Naive thymus-derived CD8-positive, alpha-beta T cell (primary cell): ENCODE measurements around the gene GLTP. TPM values are rescaled to one million over a fixed set of nuclear protein-coding genes. Genes with fewer than 3 reads are reported as not detected.

ENCODE experiments used
- ATAC-seq, 2 donors: fragments of 150-1000 bp; cut with Tn5 transposase in 1 of 2; sonication (Bioruptor Pico), chemical (Tn5 transposase) in 1 of 2; 1 replicate in 1 of 2; 2 replicates in 1 of 2; pipeline ENCODE4 v1.10.0; 2021; ENCODE audit warnings: mild to moderate bottlenecking in 2 of 2, moderate library complexity in 2 of 2
- POLR2A ChIA-PET: fragments of 350-600 bp; sonication (Branson Sonifier 250); formaldehyde crosslinking; loops from one replicate; lab custom pipeline; 2021; ENCODE audit warnings: antibody characterized with exemption; lab: Charles Lee
- DNase-seq, 10 donors: peaks; one replicate each; pipeline versions ENCODE4 v3.0.0 to v3.0.0-alpha.2; 2020 to 2022
- H3K27ac Mint-ChIP-seq, 10 donors: one replicate each; pipeline ENCODE4 v1.8.0; 2020 to 2022; ENCODE audit warnings: mild to moderate bottlenecking in 10 of 10, mixed read lengths in 10 of 10, moderate library complexity in 4 of 10, inconsistent platforms in 1 of 10
- H3K27me3 Mint-ChIP-seq, 5 donors: one replicate each; pipeline ENCODE4 v1.8.0; 2021 to 2022; ENCODE audit warnings: mixed read lengths in 5 of 5
- H3K36me3 Mint-ChIP-seq, 3 donors: one replicate each; pipeline ENCODE4 v1.8.0; 2020 to 2022; ENCODE audit warnings: mixed read lengths in 3 of 3, mild to moderate bottlenecking in 2 of 3, inconsistent platforms in 1 of 3
- H3K4me1 Mint-ChIP-seq, 4 donors: one replicate each; pipeline ENCODE4 v1.8.0; 2021 to 2022; ENCODE audit warnings: mixed read lengths in 4 of 4
- H3K4me3 Mint-ChIP-seq, 10 donors: one replicate each; pipeline ENCODE4 v1.8.0; 2020 to 2022; ENCODE audit warnings: mild to moderate bottlenecking in 10 of 10, mixed read lengths in 10 of 10, moderate library complexity in 6 of 10, inconsistent platforms in 1 of 10
- H3K9me3 Mint-ChIP-seq, 9 donors: one replicate each; pipeline ENCODE4 v1.8.0; 2020 to 2022; ENCODE audit warnings: mixed read lengths in 9 of 9, mild to moderate bottlenecking in 3 of 9, inconsistent platforms in 1 of 9, moderate library complexity in 1 of 9
- polyA plus RNA-seq, 3 donors: library from polyadenylated mRNA; unstranded; fragments of 300-500 nt; fragmentation: Illumina TruSeq; gene quantifications; one replicate each; pipeline ENCODE4 v1.2.3, GENCODE V29; 2021
- total RNA-seq, 8 experiments: library from RNA in 2 of 8; stranded (reverse) in 2 of 8; gene quantifications; one replicate each; pipeline ENCODE4 v1.2.3 and lab custom pipeline; 2021 to 2026

The GLTP gene
- total and polyA plus RNA-seq, 5 experiments from 2014 or later = 21.2 to 41.7 (median 29.7) TPM

DNA sequence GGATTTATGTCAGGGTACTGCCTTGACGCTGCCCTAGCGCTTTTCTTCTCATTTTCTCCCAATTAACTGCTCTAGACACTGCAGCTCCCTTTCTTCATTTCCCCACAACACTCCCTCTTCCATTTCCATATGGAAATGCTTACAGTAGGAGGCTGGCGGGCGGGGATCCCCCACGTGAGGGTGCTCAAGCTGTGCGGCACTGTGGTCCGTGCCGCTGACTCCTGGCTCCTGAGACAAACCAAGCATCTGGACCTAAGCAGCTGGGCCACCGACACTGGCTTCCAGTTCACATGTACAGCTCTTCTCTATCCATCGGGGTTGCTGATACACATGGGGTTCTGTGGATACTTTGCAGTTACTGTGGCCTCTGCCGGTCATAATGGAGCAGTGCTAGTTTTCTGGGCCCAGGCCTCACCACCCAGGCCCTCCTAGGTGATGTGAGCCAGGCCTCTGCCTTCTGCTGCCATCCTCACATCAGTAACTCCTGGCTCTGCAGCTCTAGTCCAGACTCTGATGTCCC, 40.0 kb upstream of the GLTP start:
- Mint-ChIP-seq H3K9me3 (no peaks in the 10 kb centered on the region), H3K4me1 (peaks cover 0 to 10% (median 2%) of the 10 kb centered on the region in 4 donors), H3K4me3 (no peak overlapping the region), H3K27ac (peak overlapping the region in 1 of 10 donors; percentile 32), H3K36me3 (peaks cover 0 to 65% (median 27%) of the 10 kb centered on the region in 3 donors), H3K27me3 (no peaks in the 10 kb centered on the region)
- ATAC-seq (no peak), DNase-seq (no peak)
- POLR2A ChIA-PET = interaction anchor here (0.6 kb wide), 1 partner anchor 31 kb away, joined by 4 read pairs; no protein-coding TSS in a partner anchor

DNA sequence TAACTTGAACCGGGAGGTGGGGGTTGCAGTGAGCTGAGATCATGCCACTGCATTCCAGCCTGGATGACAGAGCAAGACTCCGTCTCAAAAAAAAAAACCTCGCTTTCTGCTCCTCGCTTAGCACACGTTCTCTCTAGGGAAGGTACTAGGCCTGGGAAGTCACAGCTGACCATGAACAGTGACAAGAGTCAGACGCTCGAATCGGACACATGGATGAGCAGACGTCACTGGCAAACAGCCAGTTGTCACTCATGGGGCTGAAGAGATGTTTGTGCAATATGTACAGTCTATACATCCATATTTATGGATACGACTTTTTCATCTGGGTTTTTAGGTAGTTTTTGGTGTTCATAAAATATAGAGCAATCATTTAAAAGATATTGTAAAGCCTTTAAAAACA, 39.1 kb upstream of the GLTP start:
- no peak overlapping the region for H3K4me3 Mint-ChIP-seq
- no peaks in the 10 kb centered on the region for H3K27me3 Mint-ChIP-seq
- ATAC-seq (no peak), DNase-seq (no peak)
- peak overlapping the region in 1 of 10 donors; percentile 36 for H3K27ac Mint-ChIP-seq
- POLR2A ChIA-PET = no interaction called here
- H3K36me3 Mint-ChIP-seq = peaks cover 0 to 69% (median 29%) of the 10 kb centered on the region in 3 donors
- no peaks in the 10 kb centered on the region for H3K9me3 Mint-ChIP-seq
- H3K4me1 Mint-ChIP-seq = peaks cover 0 to 5% (median 0%) of the 10 kb centered on the region in 4 donors

DNA sequence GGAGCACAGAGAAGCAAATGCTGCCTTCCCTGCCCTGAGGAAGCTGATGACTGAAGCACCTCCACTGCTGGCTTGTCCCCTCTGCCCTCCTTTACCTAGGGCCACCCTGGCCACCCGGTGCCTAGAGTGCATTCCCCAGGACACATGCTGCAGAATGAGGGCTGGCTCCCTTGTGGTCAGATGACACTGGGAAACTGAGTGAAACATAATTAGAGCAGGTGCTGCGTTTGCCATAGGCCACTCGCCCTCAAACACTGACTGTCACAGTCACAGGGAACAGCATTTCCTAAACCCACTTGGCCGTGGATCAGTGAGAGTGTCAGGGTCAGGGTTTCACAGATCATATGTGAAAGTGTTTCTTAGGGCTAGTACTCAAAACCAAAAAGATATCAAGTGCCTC, 35.7 kb upstream of the GLTP start:
- peaks cover 0 to 95% (median 32%) of the 10 kb centered on the region in 3 donors for H3K36me3 Mint-ChIP-seq
- no peak for ATAC-seq
- peaks cover 0 to 3% (median 0%) of the 10 kb centered on the region in 4 donors for H3K4me1 Mint-ChIP-seq
- peak overlapping the region in 3 of 10 donors; percentile 55 to 67 (median 57) for H3K27ac Mint-ChIP-seq
- no peak overlapping the region for H3K4me3 Mint-ChIP-seq
- H3K27me3 Mint-ChIP-seq = no peaks in the 10 kb centered on the region
- POLR2A ChIA-PET = no interaction called here
- DNase-seq = no peak
- H3K9me3 Mint-ChIP-seq = no peaks in the 10 kb centered on the region

DNA sequence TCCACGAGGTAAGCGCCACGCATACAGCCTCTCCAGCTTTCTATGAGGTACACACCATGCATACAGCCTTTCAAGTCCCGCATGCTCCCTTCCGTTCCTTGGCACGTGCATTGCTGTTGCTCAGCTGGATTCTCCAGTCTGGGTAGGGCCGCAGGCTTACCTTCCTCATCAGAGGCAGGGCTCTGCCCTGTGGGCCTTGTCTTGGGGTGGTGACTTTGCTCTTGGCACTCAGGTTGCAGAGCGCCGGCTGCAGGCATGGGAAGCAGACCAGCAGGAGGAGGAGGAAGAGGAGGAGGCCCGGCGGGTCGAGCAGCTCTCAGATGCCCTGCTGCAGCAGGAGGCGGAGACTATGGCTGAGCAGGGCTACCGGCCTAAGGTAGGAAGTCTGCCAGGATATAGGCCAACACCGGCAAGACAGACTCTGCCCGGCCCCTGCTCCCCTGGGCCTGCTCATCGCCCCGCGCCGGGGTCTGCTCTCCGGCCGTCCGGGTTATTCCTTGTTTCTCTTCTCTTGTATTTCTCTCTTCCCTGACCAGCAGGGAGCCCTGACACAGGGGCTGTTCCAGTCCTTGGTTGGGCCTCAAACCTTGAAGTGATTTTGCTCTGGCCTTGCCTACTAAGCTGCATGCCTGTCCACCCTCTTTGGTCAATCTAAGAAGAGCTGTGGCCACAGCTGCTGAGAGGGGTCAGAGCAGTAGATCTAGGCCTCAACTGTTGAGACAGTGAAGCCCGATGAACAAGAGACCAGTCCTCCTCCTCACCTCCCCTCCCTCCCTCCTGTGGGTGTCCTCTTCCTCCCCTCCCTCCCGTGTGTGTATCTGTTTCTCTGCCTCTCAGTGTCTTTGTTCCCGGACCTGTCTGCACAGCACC, 35.1 kb upstream of the GLTP start:
- no peak for DNase-seq
- Mint-ChIP-seq H3K9me3 (no peaks in the 10 kb centered on the region), H3K4me1 (no peaks in the 10 kb centered on the region), H3K27me3 (no peaks in the 10 kb centered on the region), H3K4me3 (no peak overlapping the region), H3K36me3 (peaks cover 0 to 95% (median 35%) of the 10 kb centered on the region in 3 donors), H3K27ac (peak overlapping the region in 3 of 10 donors; percentile 48 to 75 (median 67))
- no peak for ATAC-seq
- POLR2A ChIA-PET = no interaction called here

DNA sequence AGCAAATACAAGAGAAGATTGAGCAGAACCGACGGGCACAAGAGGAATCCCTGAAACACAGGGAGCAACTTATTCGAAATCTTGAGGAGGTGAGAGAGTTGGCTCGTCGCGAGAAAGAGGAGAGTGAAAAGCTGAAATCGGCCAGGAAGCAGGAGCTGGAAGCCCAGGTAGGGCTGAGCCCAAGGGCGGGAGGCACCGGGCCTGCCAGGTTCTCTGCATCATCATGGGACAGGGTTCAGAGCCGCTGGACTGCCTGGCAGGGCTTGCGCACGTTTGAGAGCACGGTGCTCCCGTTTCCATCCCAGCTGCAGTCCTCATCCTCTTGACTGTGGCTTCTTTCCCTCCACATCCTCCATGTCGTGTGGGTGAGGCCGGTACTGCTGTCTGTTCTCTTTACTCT, 34.1 kb upstream of the GLTP start:
- H3K4me1 Mint-ChIP-seq = no peaks in the 10 kb centered on the region
- DNase-seq (no peak), ATAC-seq (no peak)
- H3K9me3 Mint-ChIP-seq = no peaks in the 10 kb centered on the region
- H3K36me3 Mint-ChIP-seq = peaks cover 0 to 85% (median 33%) of the 10 kb centered on the region in 3 donors
- H3K4me3 Mint-ChIP-seq = no peak overlapping the region
- POLR2A ChIA-PET = interaction anchor here (0.6 kb wide), 1 partner anchor 517 kb away, joined by 3 read pairs; no protein-coding TSS in a partner anchor
- H3K27ac Mint-ChIP-seq = peak overlapping the region in 1 of 10 donors; percentile 49
- no peaks in the 10 kb centered on the region for H3K27me3 Mint-ChIP-seq

DNA sequence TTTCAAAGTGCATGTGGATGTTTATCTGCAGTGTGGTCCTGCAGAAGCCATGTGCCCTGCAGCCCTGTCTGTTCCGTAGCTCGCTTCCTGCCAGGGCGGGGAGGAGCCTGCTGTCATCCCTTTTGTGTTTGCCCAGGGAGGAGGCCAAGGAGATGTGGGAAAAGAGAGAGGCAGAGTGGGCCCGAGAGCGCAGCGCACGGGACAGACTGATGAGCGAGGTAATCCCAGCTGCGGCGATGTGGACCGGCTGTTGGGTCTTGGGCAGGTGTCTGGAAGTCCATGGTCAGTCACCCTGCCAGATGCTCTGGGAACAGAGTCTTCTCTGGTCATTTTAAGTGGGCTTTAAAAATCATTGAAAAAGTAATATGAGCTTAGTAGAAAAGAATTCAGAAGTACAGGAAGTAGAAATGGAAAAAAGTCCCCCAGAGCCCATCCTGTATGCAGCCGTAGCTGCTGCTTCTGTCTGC, 32.5 kb upstream of the GLTP start:
- H3K4me1 Mint-ChIP-seq = no peaks in the 10 kb centered on the region

DNA sequence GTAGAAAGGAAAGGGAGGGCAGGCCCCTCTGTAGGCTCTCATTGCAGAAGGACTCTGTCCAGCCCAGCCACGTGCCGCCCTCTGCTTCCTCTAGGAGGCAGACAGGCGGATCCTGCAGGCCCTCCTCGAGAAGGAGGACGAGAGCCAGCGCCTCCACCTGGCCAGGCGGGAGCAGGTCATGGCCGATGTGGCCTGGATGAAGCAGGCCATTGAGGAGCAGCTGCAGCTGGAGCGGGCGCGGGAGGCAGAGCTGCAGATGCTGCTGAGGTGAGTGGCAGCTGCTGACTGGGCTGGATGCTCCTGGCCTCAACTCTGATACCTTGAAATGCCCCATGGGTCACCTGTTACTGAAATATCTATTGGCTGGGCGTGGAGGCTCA, 30.6 kb upstream of the GLTP start:
- H3K36me3 Mint-ChIP-seq = peaks cover 0 to 82% (median 25%) of the 10 kb centered on the region in 3 donors
- H3K27me3 Mint-ChIP-seq = no peaks in the 10 kb centered on the region
- peaks cover 0 to 2% (median 0%) of the 10 kb centered on the region in 4 donors for H3K4me1 Mint-ChIP-seq
- no peak for DNase-seq
- H3K27ac Mint-ChIP-seq = peak overlapping the region in 1 of 10 donors; percentile 7
- H3K9me3 Mint-ChIP-seq = no peaks in the 10 kb centered on the region
- no peak for ATAC-seq
- POLR2A ChIA-PET = interaction anchor here (1.3 kb wide), 1 partner anchor 10 kb away, joined by 3 read pairs; no protein-coding TSS in a partner anchor
- H3K4me3 Mint-ChIP-seq = no peak overlapping the region

More for the DNA sequence above, 32.5 kb upstream of the GLTP start:
- ATAC-seq (no peak), DNase-seq (no peak)
- H3K27ac Mint-ChIP-seq = peak overlapping the region in 3 of 10 donors; percentile 53 to 70 (median 70)
- H3K27me3 Mint-ChIP-seq = no peaks in the 10 kb centered on the region
- no peaks in the 10 kb centered on the region for H3K9me3 Mint-ChIP-seq
- H3K4me3 Mint-ChIP-seq = no peak overlapping the region
- POLR2A ChIA-PET = no interaction called here
- peaks cover 0 to 82% (median 32%) of the 10 kb centered on the region in 3 donors for H3K36me3 Mint-ChIP-seq

- ATAC-seq (no peak), DNase-seq (no peak)
- no peaks in the 10 kb centered on the region for H3K9me3 Mint-ChIP-seq
- POLR2A ChIA-PET = no interaction called here
- H3K36me3 Mint-ChIP-seq = peaks cover 0 to 82% (median 24%) of the 10 kb centered on the region in 3 donors
- H3K4me3 Mint-ChIP-seq = no peak overlapping the region
- peak overlapping the region in 1 of 10 donors; percentile 7 for H3K27ac Mint-ChIP-seq
- peaks cover 0 to 2% (median 0%) of the 10 kb centered on the region in 4 donors for H3K4me1 Mint-ChIP-seq
- no peaks in the 10 kb centered on the region for H3K27me3 Mint-ChIP-seq
These were observed 30.1 kb upstream of the GLTP start for GRCh38 chr12:109910254-109910968.

DNA sequence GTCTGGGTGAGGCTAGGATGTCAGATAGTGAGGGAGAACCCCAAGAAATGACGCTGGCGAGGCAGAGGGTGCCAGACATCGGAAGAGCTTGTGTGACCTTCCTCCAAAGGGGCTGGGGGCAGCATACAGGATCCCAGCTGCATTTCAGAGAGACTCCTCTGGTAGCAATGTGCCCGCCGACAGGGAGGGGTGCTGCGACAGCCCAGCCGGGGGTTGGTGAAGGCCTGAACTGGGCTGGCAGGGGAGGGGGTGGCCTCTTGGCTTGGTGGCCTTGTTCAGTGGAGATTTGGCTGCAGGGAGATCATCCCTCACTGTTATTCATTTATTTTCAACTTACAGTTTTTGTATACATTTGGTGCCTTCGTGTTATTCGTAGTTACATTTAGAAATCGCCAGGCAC, 25.0 kb upstream of the GLTP start:
- Mint-ChIP-seq H3K4me1 (peaks cover 15 to 23% (median 19%) of the 10 kb centered on the region in 4 donors), H3K4me3 (no peak overlapping the region), H3K9me3 (no peaks in the 10 kb centered on the region), H3K36me3 (peaks cover 6 to 62% (median 23%) of the 10 kb centered on the region in 3 donors), H3K27me3 (no peaks in the 10 kb centered on the region), H3K27ac (peak overlapping the region in 1 of 10 donors; percentile 53)
- DNase-seq (no peak), ATAC-seq (no peak)
- POLR2A ChIA-PET = interaction anchor here (0.7 kb wide), 1 partner anchor 9 kb away, joined by 3 read pairs; no protein-coding TSS in a partner anchor

DNA sequence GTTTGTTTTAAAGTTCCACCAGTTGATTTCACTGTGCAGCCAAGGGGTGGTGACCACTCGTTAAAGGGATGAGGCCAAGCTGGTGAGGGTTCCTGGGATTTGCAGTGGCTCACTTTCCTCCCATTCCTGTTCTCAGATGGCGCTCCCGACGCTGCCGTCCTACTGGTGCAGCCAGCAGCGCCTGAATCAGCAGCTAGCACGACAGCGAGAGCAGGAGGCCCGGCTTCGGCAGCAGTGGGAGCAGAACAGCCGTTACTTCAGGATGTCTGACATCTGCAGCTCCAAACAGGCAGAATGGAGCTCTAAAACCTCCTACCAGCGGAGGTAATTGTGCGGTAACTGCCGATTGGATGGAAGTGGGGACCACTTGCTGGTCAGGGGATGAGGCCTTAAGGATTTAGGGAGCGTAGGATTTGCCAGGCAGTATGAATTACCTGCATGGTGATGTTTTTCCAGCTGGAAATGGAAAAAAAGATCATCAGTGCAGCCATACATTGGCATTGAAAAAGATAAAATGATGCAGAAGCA, 22.6 kb upstream of the GLTP start:
- no peaks in the 10 kb centered on the region for H3K27me3 Mint-ChIP-seq
- no peaks in the 10 kb centered on the region for H3K9me3 Mint-ChIP-seq
- H3K4me1 Mint-ChIP-seq = peaks cover 18 to 32% (median 26%) of the 10 kb centered on the region in 4 donors
- no peak overlapping the region for H3K4me3 Mint-ChIP-seq
- DNase-seq (no peak), ATAC-seq (no peak)
- peak overlapping the region in 2 of 10 donors; percentile 43 to 76 for H3K27ac Mint-ChIP-seq
- POLR2A ChIA-PET = no interaction called here
- H3K36me3 Mint-ChIP-seq = peaks cover 6 to 50% (median 18%) of the 10 kb centered on the region in 3 donors

DNA sequence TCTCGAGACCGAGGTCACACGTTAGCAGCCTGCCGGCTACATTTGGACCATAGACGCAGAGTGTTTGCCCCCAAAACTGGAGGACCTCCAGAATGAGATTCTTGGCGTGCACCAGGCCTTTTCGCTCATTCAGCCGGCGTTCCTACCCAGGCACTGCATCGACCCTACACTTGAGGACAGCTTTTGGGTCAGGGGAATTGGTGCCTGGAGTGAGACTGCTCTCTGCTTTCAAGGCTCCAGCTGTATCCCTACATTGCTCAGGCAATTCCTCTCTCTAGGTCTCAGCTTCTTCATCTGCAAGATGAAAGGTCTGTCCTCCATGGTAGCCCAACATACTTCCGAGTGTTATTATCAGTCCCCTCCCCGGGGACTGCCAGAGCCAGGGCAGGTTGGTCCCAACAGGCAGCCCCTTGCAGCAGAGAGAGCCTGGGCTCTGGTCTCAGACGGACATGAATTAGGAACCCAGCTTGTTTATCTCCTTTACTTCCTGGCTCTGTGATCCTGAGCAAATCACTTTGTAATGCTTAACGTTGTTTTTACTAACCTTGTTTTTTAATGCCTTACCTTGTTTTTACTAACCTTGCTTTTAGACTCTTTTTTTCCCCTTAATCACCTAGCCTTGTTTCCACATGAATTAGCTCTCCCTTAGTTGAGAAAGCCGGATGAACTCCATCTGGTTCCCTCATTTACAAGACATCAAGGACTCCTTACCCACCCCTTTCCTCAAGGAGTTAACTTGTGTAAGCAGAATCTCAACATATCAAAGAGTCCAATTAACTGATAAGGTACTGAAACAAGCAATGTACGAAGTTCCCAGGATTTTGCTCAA, 20.6 kb upstream of the GLTP start:
- H3K9me3 Mint-ChIP-seq = no peaks in the 10 kb centered on the region
- ATAC-seq = peak in 1 of 2 donors; percentile 5
- peak overlapping the region; percentile 92 to 97 (median 95) for H3K4me3 Mint-ChIP-seq
- H3K27me3 Mint-ChIP-seq = no peaks in the 10 kb centered on the region
- peaks cover 16 to 32% (median 26%) of the 10 kb centered on the region in 4 donors for H3K4me1 Mint-ChIP-seq
- peak in 1 of 10 donors; percentile 8 for DNase-seq
- POLR2A ChIA-PET = interaction anchor here (0.6 to 1.4 kb wide), 6 partner anchors 11 to 98 kb away, joined by 3 to 4 read pairs (median 3); partner anchors contain the start of gene ANKRD13A
- H3K27ac Mint-ChIP-seq = peak overlapping the region; percentile 92 to 98 (median 94)
- H3K36me3 Mint-ChIP-seq = peaks cover 6 to 31% (median 13%) of the 10 kb centered on the region in 3 donors
